Suprapubic skin (tissue), 3 donors: Measurements from ENCODE around the gene MTURN.

Experiments used
- POLR2A ChIP-seq, 2 donors: fragments of 450-650 bp; IDR thresholded peaks; one replicate each; pipeline ENCODE4 v1.6.1; 2017; ENCODE audit warnings: antibody characterized with exemption in 2 of 2, mild to moderate bottlenecking in 2 of 2, moderate library complexity in 2 of 2
- TF ChIP-seq, protein P1 (sequence below), 2 donors: fragments of 200-600 bp in 1 of 2; fragments of 450-650 bp in 1 of 2; sonication (generic) in 1 of 2; IDR thresholded peaks; one replicate each; pipeline ENCODE4 v1.5.1; 2016 to 2019; ENCODE audit warnings: antibody characterized with exemption in 2 of 2, mild to moderate bottlenecking in 1 of 2, moderate library complexity in 1 of 2

DNA sequence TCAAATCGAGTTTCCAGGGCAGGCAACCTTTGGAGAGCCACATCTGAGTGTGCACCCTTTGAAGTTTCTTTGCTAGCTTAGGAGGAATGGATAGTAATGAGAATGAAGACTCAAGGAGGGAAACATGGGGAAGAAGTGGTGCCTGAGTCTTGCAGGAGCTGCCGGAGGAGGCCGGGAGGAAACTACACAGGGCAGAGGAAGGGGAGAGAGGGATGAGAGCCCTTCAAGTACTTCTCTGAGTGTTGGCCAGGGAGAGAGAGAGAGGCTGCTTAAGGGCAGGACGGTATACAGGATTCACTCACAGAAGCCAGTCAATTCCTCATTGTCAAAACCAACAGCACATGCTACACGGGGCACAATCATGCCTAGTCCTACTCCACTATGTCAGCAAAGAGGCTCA, 75.2 kb downstream of the MTURN start:
- TF ChIP-seq, protein P1, sequence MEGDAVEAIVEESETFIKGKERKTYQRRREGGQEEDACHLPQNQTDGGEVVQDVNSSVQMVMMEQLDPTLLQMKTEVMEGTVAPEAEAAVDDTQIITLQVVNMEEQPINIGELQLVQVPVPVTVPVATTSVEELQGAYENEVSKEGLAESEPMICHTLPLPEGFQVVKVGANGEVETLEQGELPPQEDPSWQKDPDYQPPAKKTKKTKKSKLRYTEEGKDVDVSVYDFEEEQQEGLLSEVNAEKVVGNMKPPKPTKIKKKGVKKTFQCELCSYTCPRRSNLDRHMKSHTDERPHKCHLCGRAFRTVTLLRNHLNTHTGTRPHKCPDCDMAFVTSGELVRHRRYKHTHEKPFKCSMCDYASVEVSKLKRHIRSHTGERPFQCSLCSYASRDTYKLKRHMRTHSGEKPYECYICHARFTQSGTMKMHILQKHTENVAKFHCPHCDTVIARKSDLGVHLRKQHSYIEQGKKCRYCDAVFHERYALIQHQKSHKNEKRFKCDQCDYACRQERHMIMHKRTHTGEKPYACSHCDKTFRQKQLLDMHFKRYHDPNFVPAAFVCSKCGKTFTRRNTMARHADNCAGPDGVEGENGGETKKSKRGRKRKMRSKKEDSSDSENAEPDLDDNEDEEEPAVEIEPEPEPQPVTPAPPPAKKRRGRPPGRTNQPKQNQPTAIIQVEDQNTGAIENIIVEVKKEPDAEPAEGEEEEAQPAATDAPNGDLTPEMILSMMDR (IDR thresholded peaks at IDR 0.05) = no peak
- TF ChIP-seq POLR2A (IDR thresholded peaks at IDR 0.05) = no peak
